ENCODE data around the gene WBP1L.
A peak's percentile ranks its signal among the peaks of the same experiment; 100 is the strongest.
"Not testable (repeated sequence)": the region's sequence is repeated elsewhere in the genome, so short reads cannot be mapped to it uniquely, and the experiment has no call there.

The WBP1L gene

GRCh38 chr10:102743588-102744373 lies at the start of gene WBP1L:
Gene WBP1L, plus strand, starts transcription at chr10:102743948. Its CDS starts 106 bp downstream, at chr10:102744054.
- DNase-seq: peak; percentile 95

- DNase-seq: not testable (repeated sequence)
These were observed 48.3 kb upstream of the WBP1L start for GRCh38 chr10:102695401-102695800.

GRCh38 chr10:102696736-102697135 lies 47.0 kb upstream of the WBP1L start:
- no peak for DNase-seq

GRCh38 chr10:102698894-102699293 lies 44.9 kb upstream of the WBP1L start:
- DNase-seq: no peak

GRCh38 chr10:102701272-102701671 lies 42.5 kb upstream of the WBP1L start:
- DNase-seq: no peak

- DNase-seq: no peak
These were observed 42.0 kb upstream of the WBP1L start for GRCh38 chr10:102701796-102702195.

- DNase-seq: no peak
These were observed 41.0 kb upstream of the WBP1L start for GRCh38 chr10:102702742-102703141.

GRCh38 chr10:102704915-102705314 lies 38.8 kb upstream of the WBP1L start:
- DNase-seq: no peak

- DNase-seq: no peak
These were observed 38.2 kb upstream of the WBP1L start for GRCh38 chr10:102705531-102705930.

- no peak for DNase-seq
These were observed 33.1 kb upstream of the WBP1L start for GRCh38 chr10:102710609-102711008.

- DNase-seq: no peak
These were observed 31.7 kb upstream of the WBP1L start for GRCh38 chr10:102712089-102712488.

GRCh38 chr10:102712843-102713538 lies 30.8 kb upstream of the WBP1L start:
- DNase-seq: no peak

GRCh38 chr10:102713539-102713813 lies 30.3 kb upstream of the WBP1L start:
- no peak for DNase-seq

- DNase-seq: peak; percentile 88
These were observed 29.7 kb upstream of the WBP1L start, which contains the start of gene ARL3 for GRCh38 chr10:102713814-102714620. Gene ARL3, minus strand, starts transcription at chr10:102714397. Its CDS starts 122 bp downstream, at chr10:102714275.

GRCh38 chr10:102714621-102715455 lies 28.9 kb upstream of the WBP1L start, which contains the start of gene SFXN2:
Gene SFXN2, plus strand, starts transcription at chr10:102714636. Its CDS starts 12,001 bp downstream, at chr10:102726637.
- DNase-seq: peak; percentile 19

- no peak for DNase-seq
These were observed 27.9 kb upstream of the WBP1L start for GRCh38 chr10:102715880-102716279.

- not testable (repeated sequence) for DNase-seq
These were observed 26.7 kb upstream of the WBP1L start for GRCh38 chr10:102716900-102717565.

- DNase-seq: no peak
These were observed 25.5 kb upstream of the WBP1L start for GRCh38 chr10:102718220-102718619.

- no peak for DNase-seq
These were observed 23.4 kb upstream of the WBP1L start for GRCh38 chr10:102720337-102720736.

- no peak for DNase-seq
These were observed 22.9 kb upstream of the WBP1L start for GRCh38 chr10:102720775-102721301.

- no peak for DNase-seq
These were observed 21.8 kb upstream of the WBP1L start for GRCh38 chr10:102721954-102722353.

- DNase-seq: no peak
These were observed 19.8 kb upstream of the WBP1L start for GRCh38 chr10:102723989-102724388.

Data from activated T-cell treated with anti-CD3 and anti-CD28 coated beads for 4 hours (primary cell).